Anterior cingulate cortex (tissue), 58 donors: ENCODE measurements around the gene CTAGE9.
"Not testable (repeated sequence)": the region's sequence is repeated elsewhere in the genome, so short reads cannot be mapped to it uniquely, and the experiment has no call there.

Experiments
- DNase-seq, 58 donors: peaks; one replicate each; lab custom pipeline; 2025; lab: John Stamatoyannopoulos, UW

Gene CTAGE9

GRCh38 chr6:131730264-131730663 is 19.4 kb upstream of the CTAGE9 start:
- no peak for DNase-seq

GRCh38 chr6:131729550-131729949 is 18.7 kb upstream of the CTAGE9 start:
- no peak for DNase-seq

GRCh38 chr6:131728296-131728939 is 17.6 kb upstream of the CTAGE9 start:
- DNase-seq, result no peak

- no peak for DNase-seq
Observed at GRCh38 chr6:131727868-131728267, 17.1 kb upstream of the CTAGE9 start.

- no peak for DNase-seq
Observed at GRCh38 chr6:131727467-131727866, 16.6 kb upstream of the CTAGE9 start.

GRCh38 chr6:131724114-131724513 is 13.3 kb upstream of the CTAGE9 start:
- DNase-seq, result no peak

- no peak for DNase-seq
Observed at GRCh38 chr6:131721161-131721560, 10.3 kb upstream of the CTAGE9 start.

- DNase-seq, result no peak
Observed at GRCh38 chr6:131717836-131718542, 7.2 kb upstream of the CTAGE9 start.

- not testable (repeated sequence) for DNase-seq
Observed at GRCh38 chr6:131715567-131715966, 4.8 kb upstream of the CTAGE9 start.

GRCh38 chr6:131703905-131704304 is 6.9 kb downstream of the CTAGE9 start:
- DNase-seq, result not testable (repeated sequence)

- DNase-seq, result not testable (repeated sequence)
Observed at GRCh38 chr6:131700851-131701250, 10.0 kb downstream of the CTAGE9 start.

GRCh38 chr6:131696956-131697355 is 13.9 kb downstream of the CTAGE9 start:
- no peak for DNase-seq

- DNase-seq, result peak in 27 of 58 donors; percentile 0 to 46 (median 9)
Observed at GRCh38 chr6:131694832-131695426, 15.9 kb downstream of the CTAGE9 start.

- DNase-seq, result no peak
Observed at GRCh38 chr6:131693384-131693783, 17.4 kb downstream of the CTAGE9 start.

- no peak for DNase-seq
Observed at GRCh38 chr6:131692589-131692988, 18.2 kb downstream of the CTAGE9 start.

GRCh38 chr6:131692031-131692430 is 18.8 kb downstream of the CTAGE9 start:
- no peak for DNase-seq

GRCh38 chr6:131688286-131688685 is 22.5 kb downstream of the CTAGE9 start:
- DNase-seq, result no peak

GRCh38 chr6:131687022-131687421 is 23.8 kb downstream of the CTAGE9 start:
- DNase-seq, result no peak

- DNase-seq, result no peak
Observed at GRCh38 chr6:131685266-131685780, 25.5 kb downstream of the CTAGE9 start.

GRCh38 chr6:131683479-131683878 is 27.3 kb downstream of the CTAGE9 start:
- no peak for DNase-seq

- no peak for DNase-seq
Observed at GRCh38 chr6:131682442-131682841, 28.4 kb downstream of the CTAGE9 start.

GRCh38 chr6:131681585-131681984 is 29.2 kb downstream of the CTAGE9 start:
- no peak for DNase-seq
